CD4-positive, alpha-beta T cell treated with Interleukin-12 subunit alpha and Interleukin-12 subunit beta, for 1 hour (primary cell): ENCODE data around the gene CRB3.
A peak's percentile ranks its signal among the peaks of the same experiment; 100 is the strongest.
"Not testable (repeated sequence)": the region's sequence is repeated elsewhere in the genome, so short reads cannot be mapped to it uniquely, and the experiment has no call there.

Source experiments
- DNase-seq: peaks from one replicate; pipeline ENCODE4 v3.0.0-alpha.2; 2020

Gene CRB3

DNA sequence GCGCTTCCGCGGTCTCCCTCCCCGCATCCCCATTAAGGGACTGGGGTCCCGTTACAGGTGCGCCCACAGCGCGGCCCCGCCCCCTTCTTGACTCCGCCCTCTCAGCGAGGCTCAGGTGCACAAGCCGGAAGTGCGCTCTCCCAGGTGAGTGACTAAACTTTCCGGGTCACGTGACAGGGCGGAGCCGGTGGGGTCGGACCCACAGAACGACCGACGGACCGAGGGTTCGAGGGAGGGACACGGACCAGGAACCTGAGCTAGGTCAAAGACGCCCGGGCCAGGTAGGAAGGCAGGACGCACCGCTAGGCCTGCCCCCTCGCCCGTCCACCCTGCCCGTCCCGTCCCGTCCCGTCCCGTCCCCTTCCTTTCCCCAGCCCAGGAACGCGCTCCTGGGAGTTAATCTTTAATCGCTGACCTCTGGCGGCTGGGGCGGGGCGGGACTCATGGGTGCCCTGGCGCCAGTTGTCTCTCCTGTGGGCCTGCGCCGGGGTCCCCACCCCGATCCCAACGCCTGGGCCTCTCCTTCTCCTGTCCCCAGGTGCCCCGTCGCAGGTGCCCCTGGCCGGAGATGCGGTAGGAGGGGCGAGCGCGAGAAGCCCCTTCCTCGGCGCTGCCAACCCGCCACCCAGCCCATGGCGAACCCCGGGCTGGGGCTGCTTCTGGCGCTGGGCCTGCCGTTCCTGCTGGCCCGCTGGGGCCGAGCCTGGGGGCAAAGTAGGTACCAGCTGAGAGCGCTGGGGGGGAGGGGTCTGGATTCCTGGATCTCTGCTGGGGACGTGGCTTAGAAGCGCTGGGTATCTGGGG is at the start of gene CRB3:
Gene CRB3, plus strand, starts transcription at position 202 of the 804 bp plus-strand sequence. Its CDS starts 431 bp downstream, at position 633.
- DNase-seq, result peak; percentile 70

DNA sequence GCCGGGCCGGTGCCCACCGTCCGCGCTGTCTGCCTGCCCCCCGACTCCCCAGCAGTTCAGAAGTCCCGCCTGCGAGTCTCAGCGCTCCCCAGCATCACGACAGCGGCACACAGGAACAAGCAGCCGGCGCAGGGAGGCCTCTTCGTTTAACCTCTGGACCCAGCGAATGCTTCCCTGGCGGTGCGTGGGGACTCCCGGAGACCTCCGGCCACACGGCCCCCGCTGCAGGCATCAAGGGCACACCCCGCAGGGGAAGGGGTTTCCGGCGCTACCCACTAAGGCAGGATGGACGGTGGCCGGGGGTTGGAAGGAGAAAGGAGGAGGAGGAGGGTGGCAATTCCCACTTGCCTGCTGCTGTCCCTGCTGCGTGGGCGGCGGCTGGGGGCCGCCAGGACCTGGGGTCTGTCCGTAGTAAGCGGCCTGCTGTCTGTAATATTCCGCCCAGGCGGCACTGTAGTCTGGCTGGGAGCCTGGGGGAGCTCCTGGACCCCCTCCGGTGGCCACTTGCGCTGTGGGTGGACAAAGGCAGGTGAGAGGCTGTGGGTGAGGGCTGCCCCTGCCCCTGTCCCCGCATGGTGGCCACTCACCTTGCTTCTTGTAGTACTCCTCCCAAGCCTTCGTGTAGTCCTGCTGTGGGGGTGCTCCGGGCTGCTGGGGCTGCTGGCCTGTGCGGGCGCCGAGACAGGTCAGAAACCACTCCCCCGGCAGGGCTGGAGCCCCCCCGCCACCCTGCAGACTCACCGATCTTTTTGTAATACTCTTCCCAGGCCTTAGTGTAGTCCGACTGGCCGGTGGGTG is 49.1 kb upstream of the CRB3 start:
- no peak for DNase-seq

DNA sequence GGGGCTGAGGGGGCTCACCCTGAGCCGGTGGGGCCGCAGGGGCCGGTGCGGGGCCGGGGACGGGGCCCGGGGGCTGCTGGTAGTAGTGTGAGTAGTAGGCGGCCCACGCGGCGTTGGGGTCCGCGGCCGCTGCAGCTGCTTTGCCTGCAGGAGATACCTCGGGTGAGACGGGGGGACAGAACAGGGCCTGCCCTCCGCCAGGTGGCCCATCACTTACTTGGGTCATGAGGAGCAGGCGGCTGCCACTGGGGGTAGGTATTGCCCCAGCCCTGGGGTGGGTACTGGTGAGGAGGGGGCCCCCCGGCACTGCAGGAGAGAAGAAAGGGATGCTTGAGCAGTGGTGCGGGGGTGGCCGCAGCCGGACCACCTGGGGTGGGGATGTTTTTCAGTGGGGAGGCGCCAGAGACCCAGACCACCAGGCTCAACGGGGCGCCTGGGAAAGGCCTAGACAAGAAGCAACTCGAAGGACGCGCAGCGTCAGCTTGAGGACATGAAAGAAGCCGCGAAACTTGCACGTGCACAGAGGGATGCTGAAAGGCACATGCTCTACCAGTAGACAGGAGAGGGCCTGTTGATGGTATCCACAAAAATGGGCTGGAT is 48.4 kb upstream of the CRB3 start:
- DNase-seq, result no peak

GRCh38 chr19:6416658-6417405 is 47.2 kb upstream of the CRB3 start:
- no peak for DNase-seq

- no peak for DNase-seq
Measured at GRCh38 chr19:6417713-6418561, 46.1 kb upstream of the CRB3 start.

DNA sequence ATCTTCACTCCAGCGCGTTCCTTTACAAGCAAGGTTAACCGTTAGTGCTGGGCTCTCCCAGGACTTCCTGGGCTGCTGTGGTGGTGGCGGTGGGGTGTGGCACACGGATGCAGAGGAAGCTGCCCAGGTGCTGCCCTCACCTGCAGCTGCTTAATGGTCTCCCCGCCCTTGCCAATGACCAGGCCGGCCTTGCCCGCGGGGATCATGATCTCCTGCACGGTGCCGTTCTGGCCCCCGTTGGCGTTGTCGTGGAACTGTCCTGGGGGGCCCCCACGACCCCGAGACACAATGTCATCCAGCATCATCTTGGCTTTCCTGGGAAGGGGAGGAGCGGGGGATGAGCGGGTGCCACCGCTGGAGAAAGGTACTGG is 45.5 kb upstream of the CRB3 start:
- DNase-seq, result no peak

GRCh38 chr19:6421075-6422014 is 42.7 kb upstream of the CRB3 start:
- no peak for DNase-seq

- peak; percentile 28 for DNase-seq
Measured at GRCh38 chr19:6423499-6424194, 40.4 kb upstream of the CRB3 start.

DNA sequence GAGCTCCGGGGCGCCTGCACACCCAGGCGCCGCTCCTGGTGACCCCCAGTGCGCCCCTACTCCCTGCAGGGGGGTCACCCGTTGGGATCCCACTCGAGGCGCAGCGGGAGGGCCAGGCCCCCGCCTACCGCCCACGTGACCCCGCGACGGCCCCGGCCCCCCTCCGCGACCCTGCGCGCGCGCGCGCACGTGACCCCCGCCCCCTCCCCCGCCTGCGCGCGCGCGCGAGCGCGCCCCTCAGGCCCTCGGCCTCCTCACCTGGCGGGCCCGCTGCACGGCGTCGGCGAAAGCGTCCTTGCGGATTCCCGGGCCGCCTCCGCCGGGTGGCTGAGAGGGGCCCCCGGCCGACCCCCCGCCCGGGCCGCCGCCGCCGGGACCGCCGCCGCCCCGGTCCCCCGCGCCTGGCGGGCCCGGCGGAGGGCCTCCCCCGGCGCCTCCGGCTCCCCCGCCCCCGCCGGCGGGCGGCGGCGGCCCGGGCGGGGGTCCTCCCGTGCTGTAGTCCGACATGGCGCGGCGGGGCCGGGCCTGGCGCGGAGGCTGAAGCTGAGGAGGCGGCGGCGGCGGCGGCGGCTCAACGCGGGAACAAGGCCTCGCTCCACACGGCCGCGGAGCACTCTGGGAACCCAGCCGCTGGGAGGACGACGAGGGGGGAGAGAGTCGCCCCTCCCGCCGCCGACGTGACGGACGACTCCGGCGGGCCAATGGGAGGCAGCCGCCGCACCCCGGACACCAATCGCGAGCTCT is 39.7 kb upstream of the CRB3 start, which contains the start of gene KHSRP:
Gene KHSRP, minus strand, starts transcription at position 617 of the 744 bp plus-strand sequence. Its CDS starts 110 bp downstream, at position 507.
- DNase-seq, result peak; percentile 36

DNA sequence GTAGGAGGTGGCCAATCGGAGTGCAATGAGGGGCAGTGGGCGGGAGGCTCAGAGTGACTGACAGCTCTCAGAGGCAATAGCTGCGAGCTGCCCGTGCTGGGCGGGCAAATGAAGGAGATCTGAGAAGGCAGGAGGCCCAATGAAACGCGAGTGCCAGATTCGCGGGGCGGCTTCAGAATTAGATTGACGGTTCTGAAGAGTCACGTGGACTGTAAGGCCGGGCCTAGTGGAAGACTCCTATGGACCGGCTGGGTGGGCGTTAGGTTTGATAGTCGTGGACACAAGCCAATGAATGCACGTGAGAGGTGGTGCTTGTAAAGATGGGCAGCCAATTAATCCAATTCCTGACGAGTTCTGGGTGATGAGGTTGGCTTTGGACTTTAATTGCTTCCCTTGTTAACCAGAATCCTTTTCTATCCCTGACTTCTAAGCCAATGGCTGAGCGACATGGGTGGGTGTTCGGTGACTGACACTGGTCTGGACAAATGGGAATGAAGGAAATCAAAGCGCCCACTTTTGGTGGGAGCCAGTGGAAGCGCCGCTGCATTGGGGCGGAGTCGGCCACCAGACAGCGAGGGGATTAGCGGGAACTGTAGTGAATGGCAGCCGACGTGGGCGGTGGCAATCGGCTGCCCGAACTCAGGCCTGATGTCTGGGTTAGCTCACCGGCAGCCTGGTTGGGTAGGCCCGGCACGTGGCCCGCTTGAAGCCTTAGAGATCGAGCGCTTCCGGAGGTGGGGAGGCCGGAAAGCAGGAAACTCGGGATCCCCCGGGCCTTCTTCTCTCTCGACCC is 38.9 kb upstream of the CRB3 start:
- peak; percentile 100 for DNase-seq

- no peak for DNase-seq
Measured at GRCh38 chr19:6425732-6426620, 38.1 kb upstream of the CRB3 start.

DNA sequence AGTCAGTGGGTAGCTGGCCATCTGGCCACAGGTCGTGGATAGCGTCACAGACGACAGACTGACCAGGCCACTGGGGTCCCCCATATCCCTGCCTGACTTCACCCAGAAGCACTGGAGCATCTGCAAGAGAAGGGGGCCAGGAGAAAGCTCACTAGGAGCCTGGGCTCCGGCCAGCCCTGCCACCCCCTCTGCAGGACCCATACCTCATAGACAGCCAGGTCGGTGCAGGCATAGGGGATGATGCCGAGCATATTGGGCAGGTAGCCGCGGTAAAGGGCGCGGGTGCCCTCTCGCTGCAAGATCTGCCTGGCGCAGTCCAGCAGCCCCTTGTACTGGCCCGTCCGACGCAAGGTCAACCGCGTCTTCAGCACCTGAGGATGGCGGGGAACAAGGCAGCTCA is 36.9 kb upstream of the CRB3 start:
- no peak for DNase-seq

- not testable (repeated sequence) for DNase-seq
Measured at GRCh38 chr19:6428692-6429418, 35.2 kb upstream of the CRB3 start.

GRCh38 chr19:6429419-6430221 is 34.5 kb upstream of the CRB3 start:
- DNase-seq, result no peak

DNA sequence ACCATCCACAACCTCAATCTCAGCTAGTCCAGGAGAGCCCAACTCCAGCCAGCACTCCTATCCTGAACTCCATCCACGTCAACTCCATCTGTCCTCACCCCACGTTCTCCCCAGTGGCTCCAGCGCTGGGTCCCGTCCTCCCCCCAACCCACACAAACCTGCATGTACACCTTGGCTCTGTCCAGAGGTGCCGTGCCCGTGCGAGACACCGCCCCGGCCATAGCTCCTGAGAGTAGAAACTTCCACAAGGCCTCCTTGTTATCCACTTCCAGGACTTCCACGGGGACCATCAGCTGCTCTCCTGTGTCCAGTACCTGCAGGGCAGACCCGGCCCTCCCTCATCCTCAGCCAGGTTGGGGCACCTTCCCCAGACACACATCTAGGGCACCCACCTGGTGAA is 32.2 kb upstream of the CRB3 start:
- no peak for DNase-seq

DNA sequence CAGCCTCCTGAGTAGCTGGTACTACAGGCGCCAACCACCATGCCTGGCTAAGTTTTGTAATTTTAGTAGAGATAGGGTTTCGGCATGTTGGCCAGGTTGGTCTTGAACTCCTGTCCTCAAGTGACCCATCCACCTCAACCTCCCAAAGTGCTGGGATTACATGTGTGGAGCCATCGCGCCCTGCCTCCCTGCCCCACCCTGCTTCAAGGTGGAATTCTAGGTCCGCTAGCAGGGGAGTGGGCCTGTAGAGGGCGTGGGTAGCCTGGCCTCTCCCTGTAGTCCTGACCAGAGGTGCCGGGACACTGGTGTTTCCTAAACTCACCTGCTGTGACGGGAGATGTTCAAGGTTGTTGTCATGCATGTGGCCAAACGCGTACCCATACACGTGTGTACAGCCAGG is 30.9 kb upstream of the CRB3 start:
- no peak for DNase-seq
